ENCODE measurements around the gene ARL2BP.
A peak's percentile ranks its signal among the peaks of the same experiment; 100 is the strongest.

Gene ARL2BP

DNA sequence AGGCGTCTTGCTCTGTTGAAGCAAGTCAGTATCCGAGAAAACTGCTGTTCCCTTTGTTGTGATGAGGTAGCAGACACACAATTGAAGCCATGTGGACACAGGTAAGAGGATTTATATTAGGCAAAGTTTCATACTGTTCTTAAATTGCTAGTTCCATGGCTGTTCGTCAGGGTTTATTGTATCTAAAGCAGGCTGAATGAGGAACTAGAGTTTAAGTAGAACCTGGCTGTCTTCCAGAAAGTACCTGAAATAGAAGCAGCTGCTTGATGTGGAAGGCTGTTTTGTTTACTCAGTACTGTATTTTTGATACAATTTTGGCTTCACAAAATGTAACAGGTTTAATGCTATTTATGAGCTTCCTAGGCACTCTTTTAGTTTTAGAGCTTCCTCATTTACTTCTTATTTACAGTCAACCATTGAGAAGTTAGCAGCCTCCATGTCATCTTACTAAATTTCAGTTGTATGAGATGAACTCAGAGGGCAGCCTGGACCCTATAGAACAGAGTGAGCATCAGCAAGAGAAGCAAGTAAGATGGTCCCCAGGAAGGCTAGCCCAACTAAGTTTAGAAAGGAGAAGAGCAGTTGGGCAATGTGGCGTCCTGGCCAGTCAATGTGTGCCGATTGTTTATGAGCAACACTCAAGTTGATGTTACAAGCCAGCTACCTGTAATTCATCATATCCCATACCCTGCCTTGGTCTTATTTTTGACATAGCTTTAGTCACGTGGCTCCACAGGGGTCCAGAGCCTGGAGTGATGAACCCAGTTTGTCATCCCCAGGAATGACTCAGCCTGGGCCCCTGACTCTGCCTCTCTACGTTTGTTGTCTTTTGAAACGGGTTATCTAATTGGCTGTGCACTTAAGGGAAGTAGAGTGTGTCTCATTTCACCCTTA is 9.7 kb upstream of the ARL2BP start:
- DNase-seq = peak; percentile 3

DNA sequence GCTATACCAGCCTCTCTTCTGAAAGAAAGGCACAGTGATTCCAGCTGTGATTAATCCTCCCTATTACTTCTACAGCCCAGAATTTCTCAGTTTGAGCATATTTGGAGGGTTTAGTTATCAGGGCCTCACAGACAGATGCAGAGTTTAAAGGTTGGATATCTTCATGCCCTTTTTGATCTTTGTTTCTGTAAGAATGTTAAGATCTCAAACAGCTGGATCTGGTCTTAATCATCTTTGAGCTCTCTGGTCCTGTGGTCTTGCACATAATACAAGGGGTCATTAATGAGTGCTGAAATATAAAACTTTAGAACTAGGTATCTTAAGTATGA is 9.1 kb upstream of the ARL2BP start:
- DNase-seq = no peak

DNA sequence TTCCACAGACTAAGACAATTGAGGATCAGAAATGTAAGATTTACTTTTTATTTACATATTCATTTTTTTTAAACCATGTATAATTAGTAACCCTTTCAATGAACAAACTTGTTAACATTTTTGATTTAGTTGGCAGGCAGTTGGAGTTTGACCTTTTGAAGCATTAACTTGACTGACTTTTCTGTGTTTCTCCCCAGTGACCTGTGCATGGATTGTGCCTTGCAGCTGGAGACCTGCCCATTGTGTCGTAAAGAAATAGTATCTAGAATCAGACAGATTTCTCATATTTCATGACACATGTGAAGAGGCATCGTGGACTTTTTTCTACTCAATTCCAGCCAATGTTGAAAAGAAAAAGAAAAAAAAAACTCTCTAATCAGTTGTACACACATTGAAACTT is 6.4 kb upstream of the ARL2BP start:
- DNase-seq = no peak

DNA sequence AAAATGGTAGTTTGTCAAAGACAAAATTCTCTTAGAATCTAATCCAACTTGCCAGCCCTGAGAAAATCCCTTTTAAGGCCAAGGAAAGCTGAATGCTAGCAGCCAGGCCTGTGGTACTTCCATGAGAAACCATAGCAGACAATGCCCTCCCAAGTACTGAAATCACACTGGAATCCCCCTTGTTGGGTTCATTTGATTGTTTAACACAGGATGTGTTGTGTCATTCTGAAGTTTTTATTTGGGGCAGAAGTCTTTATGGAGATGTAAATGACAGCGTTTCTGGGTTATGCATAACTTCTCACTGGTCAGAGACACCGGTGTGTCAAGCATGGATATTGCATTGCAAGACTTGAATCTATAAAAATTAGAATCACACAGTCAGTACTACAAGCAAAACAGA is 6.0 kb upstream of the ARL2BP start:
- no peak for DNase-seq

DNA sequence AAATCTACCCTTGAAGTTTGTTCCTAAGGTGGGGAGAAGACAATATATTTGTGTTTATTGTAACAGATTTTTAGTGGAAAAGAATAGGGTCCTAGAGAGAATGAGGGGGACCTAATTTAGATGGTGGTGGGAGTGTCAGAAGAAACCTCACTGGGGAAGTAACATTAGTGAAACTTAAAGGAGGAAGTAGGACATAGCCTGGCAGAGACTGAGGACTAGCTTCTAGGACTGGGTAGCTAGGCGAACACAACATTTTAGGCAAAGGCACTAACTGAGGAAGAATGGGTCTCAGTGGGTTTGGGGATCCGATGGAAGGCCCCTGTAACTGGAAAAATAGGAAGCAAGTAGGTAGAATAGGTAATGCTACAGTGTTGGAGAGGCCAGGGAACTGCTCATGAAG is 4.2 kb upstream of the ARL2BP start:
- no peak for DNase-seq

DNA sequence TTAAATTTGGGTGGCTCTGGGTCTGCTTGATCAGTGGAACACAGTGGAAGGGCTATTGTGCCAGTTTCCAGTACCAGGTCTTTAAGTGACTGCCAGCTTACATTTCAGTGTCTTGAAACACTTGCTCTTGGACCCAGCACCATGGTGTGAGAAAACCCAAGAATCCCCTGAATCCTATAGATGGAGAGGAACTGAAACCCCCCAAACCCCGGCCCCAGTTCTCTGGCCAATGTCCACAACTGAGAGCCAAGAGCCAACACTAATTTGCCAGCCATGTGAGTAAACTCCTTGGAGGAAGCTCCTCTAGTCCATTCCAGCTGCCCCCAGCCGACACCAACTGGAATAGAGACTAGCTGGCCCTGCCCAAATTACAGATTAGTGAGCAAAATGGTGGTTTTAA is 2.4 kb upstream of the ARL2BP start:
- no peak for DNase-seq

DNA sequence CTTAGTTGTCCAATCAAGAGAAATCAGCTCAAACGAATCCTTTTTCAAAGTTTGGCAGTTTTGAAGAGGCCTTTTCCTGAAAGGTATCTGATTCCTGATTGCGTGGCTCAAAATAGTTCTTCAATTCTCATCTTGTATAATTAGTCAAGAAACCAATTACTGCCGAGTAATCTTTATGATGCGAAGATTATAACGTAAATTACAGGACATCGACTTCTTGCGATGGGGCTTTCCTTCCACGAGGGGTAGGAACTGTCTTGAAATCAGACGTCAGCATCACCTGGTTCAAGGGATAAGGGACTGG is 644 bp upstream of the ARL2BP start:
- no peak for DNase-seq

DNA sequence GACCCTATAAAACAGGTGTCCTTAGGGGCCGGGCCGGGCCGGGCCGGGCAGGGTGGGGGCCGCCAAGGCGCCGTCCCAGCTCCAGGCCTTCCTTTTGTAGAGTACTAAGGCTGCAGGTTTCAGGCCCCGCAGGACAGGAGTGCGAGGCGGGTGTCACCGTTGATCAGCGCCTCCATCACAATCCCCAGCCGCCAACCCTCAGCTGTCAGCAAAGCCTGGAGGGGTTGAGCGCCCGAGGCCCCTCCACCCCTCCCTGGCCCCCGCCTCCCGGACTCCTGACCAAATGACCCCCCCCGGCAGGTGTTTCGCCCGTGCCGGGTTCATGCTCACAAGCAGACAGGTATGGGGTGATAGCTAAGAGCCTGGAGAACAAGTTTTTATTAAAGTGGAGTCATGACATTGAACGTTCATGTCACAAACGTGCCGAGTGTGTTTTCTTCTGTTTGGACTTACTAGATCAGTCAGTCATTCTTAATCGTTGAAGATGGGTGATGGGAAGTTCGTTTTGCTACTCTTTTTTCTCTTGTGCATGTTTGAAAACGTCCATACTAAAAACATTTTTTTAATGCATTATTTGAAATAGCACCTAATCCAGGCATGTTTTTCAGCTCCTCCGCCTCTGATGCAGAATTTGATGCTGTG is 534 bp downstream of the ARL2BP start:
- peak; percentile 27 for DNase-seq

DNA sequence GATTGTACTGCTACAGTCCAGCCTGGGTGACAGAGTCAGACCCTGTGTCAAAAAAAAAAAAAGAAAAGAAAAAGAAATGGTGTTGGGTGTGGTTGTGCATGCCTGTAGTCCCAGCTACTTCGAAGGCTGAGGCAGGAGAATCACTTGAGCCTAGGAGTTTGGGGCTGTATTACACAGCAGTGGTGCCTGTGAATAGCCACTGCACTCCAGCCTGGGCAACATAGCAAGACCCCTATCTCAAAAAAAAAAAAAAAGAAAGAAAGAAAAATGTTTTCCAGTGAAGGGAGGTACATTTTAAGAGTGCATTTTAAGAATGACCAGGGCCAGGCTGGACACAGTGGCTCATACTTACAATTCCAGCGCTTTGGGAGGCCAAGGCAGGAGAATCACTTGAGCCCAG is 6.3 kb downstream of the ARL2BP start:
- no peak for DNase-seq

DNA sequence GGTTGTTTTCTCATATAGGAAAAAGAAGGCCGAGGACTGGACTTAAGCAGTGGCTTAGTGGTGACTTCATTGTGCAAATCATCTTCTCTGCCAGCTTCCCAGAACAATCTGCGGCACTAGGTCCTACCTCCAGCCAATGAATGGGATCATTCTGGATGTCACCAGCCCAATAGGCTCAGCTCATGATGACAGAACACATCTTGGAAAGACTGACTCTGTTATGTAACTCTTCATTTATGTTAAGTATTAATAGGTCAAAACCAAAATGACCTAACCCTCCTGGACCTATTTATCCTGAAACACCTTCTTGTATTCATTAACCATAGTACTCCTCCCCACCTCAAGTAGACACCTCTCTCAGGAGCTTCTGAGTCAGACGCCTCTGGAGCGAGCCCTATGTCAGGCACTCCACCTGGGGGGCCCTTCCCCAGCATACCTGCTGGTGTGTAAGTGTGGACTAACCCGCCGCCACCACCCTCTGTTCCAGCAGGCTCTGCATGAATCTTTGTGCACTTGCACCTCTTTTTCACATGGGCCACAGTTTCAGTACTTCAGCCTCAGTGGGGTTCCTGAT is 7.2 kb downstream of the ARL2BP start:
- no peak for DNase-seq

DNA sequence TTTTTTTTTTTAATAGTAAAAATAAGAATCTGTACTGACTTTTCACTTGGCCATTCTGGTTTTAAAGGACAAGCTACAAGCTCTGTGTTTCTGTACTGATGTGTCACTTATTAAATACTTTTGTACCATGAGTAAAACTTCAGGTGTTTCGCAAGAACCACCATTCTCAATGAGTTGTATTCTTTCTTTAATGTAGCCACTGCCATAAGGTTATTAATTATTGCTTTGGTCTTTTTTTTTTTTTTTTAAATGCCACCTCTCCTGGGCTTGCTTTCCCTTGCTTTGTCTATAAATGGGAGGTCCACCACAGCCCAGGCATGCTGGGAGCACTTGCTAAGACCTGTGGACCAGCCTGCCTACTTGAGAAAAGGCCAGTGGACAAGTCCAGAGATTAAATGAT is 8.4 kb downstream of the ARL2BP start:
- no peak for DNase-seq

DNA sequence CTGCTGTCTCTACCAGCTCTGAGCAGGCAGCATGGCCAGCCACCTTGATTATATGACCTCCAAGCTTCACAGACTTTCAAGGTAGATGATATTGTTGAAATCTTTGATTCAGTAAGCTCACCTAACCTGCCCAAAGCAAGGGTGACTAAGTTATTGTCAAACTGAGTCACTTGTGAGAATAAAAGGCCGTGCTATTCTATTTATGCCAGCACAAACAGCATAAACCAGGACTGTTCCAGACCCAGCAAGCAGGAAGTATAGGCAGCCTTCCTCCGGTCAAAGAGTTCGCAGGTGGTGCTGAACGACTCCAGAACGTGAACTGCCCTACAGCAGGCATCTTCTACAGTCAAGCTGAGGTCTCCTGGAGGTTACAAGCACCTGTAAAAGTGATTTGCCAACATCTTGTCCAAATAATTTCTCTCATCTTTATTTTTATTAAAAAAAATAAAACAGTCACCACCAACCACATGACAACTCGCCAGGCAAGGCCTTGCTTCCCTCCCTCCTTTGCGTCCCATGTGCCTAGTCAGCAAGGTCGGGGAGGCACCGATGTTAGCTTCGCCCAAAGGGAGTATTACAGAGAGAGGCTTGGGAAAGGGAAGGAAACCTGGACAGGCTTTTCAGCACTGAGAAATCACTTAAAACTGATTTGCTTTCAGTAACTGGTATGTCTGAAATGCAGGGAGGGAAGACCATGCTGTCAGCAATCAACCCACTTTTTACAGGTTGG is 10.8 kb downstream of the ARL2BP start:
- no peak for DNase-seq

DNA sequence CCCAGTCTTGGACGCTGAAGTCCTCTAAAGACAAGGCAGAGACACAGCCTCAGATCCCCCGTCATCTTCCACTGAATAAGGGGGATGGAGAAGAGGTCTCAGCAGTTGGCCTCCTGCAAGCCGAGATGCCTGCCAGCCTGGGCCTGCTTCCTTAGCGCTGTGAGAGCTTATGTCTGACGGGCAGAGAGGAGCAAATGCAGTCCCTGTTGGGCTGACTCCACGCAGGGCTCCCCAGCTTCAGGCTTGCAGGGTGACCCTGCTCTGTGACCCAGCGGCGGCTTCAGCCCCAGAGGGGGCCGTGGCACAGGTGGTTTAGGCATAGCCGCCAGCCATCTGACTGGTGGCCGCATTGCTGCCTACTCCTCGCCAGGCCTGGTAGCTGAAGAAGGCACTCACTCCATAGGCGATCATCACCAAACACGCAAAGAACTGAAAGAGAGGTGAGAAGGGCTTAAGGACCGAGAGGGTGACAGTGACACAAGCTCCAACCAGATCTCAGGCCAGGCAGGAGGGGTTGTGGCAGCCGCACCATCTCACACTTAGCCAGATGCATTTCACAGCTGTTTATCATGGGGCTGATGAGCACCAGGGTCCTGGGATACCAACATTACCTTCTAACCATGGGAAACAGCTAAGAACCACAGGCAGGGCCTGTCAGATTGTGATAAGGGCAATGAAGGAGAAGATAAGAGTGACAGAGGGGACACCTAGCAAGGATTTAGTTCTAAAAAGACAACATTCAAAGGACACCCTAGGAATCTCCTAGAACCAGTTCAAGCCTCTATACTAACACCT is 11.7 kb downstream of the ARL2BP start:
- peak; percentile 27 for DNase-seq

DNA sequence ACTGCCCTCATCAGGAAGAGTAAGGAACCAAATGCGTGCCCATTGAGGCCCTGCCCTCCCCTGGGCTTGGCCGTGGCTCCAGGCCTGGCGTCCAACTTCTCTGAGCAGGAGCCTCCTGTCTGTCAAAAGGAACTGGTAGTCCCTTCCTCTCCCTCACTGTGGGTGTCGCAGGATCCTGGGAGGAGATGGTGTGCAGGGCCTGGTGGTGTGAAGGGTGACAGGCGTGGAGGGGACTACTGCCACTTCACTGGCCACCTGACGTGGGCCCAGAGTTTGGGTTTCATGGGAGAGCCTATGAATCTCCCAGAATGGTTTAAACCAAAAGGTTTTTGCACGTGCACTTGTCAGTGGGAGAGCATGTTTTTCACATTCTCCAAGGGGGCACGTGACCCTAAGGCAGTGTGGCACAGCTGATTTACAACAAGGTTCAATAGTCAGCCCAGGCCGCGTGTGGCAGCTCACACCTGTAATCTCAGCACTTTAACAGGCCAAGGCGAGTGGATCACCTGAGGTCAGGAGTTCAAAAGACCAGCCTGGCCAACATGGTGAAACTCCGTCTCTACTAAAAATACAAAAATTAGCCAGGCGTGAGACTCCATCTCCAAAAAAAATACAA is 12.5 kb downstream of the ARL2BP start:
- DNase-seq = no peak

DNA sequence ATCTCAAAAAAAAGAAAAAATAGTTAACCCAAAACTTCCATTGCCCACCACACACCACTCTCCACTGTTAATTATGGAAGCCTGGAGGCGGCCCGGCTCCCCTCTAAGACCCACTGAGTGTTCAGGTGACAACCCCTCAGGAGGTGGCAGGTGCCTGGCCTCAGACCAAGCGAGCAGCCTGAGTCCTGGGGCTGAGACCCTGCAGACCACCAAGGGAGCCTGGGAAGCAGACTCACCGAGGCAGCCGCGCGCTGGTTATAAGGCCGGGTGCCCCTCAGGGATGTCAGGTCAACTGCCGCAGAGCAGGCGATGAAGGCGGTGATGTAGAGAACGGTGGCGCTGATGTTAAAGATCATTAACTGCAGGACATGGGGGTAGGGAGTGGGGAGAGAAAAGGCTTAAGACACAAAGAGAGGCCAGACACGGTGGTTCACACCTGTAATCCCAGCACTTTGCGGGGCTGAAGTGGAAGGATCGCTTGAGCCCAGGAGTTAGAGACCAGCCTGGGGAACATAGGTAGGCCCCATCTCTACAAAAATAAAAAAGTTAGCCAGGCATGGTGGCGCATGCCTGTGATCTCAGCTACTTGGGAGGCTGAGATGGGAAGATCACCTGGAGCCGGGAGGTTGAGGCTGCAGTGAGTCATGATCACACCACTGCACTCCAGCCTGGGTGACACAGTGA is 13.3 kb downstream of the ARL2BP start:
- no peak for DNase-seq

DNA sequence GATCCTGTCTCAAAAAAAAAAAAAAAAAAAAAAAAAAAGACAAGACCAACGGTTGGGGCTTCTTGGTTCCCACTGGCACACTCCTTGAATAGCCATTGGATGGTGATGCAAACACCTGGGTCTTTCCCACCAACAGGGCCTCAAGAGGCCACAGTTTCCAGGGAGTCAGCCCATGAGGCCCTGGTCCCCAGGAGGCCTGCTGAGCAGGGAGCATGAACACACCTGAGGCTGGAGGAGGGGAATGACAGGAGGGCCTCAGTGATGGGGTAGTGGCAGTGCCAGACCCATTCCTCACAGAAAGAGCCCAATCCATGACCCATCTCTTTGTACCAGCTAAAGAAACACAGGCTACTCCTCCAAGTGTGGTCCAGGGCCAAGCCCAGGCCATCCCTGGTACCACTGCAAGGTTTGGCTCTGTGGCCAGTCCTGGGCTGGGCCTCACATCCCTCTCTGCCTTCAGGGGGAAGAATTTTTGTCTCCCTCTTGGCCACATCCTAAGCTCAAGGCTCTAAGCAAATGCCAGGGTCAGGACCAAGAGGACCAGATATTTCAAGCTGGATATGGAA is 13.9 kb downstream of the ARL2BP start:
- DNase-seq = no peak

DNA sequence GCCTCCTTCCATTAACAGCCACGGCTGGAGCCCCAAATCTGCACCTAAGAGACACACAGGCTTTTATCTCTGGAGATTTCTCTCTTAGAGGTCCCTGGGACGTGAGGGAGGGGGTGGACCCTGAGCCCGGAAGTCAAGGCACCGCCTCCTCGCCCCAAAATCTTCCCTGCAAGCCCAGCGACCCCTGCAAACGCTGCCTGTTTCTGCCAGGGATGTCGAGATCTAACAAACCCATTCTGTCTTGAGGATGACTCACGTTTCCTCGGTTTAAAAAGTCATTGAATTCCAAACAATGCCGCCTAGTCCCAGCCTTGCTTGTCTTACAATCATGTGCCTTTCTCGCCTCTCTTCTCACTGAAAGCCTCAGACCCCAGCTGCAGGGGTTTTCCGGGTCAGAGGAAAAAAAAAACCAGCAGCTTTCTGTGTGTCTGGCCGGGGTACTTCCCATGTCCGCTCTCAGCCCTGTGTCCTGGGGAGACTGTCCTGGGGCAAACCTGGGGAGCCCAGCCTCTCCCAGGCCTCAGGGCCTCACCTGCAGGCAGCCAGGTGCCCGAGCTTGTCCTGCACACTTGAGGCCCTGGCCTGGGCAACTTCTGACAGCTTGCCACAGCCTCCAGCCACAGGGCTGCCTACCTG is 15.4 kb downstream of the ARL2BP start:
- no peak for DNase-seq

DNA sequence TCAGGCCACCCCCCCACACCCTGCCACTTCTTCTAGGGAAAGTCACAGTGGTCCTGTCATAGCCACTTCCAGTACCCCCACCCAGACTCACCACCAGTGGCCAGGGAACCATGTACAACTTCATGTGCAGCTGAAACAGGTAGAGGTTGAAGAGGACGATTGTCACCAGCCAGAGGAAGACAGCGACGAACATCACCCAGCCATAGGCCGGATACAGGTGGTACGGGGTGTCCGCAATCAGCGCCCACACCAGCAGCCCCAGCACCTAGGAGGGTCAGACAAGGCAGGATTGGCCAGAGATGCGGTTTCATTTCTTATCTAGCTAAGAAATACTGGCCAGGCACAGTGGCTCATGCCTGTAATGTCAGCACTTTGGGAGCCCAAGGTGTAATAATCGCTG is 16.7 kb downstream of the ARL2BP start:
- no peak for DNase-seq

DNA sequence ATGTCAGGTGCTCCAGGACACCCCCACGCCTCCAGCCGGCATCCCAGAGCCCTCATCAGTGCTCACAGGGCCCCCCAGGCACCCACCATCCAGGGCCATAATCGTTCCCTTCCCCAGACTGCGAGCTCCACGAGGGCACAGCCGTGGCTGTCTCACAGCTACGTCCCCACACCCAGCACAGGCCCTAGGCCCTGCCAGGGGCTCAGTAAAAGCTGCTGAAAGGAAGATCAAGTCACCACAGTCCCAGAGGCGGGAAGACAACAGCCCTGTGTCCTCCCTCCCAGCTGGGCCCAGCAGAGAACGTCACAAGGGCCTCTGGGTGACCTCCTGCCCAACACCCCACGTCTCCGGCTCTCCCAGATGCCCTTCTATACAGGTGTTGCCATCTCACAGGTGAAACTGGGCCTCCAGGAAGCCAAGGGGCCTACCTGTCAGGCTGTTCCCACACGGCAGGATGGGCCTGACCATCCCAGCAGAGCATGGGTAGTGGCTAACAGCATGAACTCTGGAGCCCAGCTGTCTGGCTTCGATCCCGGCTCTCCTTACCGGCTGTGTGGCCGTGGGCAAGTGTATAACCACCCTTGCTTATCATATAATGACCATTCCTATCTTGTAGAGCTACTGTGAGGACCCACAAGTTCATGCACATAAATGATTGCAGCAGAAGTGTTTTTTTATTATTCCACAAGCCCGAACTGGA is 17.9 kb downstream of the ARL2BP start:
- peak; percentile 12 for DNase-seq

DNA sequence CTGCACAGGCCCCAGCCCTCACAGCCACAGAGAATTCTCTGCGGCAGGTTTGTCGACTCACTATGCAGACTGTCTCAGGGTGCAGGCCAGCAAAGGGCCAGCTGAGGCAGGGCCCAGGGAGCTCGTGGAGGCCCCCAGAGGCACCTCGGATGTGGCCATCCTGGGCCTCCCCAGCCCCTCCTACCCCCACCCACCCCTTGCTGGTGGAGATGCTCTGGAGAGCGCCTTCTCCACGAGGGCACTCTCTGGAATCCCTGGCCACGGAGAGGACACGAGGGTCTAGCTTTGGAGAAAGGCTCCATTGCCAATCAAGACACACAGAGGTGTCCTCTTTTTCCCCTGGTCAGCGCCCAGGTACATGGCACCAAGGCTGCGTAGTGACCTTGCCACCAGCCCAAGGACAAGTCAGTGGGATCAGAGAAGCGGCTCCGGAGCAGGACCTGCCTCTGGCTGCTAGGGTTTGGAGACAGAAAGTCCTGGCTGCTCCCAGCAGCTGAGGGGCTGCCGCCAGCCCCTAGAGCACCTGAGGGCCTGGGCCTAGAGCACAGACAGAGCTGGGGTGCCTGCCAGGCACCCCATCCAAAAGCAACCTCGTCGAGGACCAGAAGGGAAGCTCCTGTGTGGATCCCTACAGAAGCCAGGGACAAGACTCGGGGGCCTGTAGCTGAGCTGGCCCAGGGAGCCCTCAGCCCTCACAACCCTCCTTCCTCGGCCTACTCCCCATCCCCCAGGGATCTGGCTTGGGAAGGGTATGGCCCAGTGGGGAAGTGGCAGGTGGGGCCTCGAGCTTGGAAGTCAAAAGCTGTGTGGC is 18.7 kb downstream of the ARL2BP start:
- no peak for DNase-seq
